Measurements from ENCODE around the gene SRRM4.
A peak's percentile ranks its signal among the peaks of the same experiment; 100 is the strongest.

Gene SRRM4

DNA sequence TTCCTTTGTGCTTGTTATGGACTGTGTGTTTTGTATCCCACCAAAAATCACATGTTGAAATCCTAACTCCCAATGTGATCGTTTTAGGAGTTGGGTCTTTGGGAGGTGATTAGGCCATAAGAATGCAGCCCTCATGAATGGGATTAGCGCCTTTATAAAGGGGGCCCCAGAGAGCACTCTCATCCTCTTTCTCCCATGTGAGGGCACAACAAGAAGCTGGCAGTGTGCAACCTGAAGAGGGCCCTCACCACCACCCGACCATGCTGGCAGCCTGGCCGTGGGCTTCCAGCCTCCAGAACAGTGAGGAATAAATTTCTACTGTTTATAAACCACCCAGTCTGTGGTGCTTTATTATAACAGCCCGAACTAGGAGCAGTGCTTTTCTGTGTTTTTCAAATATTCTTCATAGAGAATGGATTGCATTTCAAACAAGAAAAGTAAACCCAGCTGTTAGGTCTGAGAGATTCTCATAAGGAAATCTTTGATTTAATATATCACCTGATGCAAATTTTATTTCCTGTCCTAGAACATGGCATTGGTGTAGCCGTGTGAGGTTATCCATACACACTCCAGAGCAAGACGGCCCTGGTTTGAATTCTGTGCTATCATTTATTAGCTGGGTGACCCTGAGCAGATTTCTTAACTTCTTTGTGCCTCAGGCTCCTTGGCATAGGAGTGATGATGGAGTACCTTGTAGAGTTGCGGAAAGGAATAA, 225.2 kb downstream of the SRRM4 start:
- DNase-seq (ENCODE audit: low read depth in 1 of 2, low spot score in 1 of 2), result no peak
- no peaks in the 10 kb centered on the region for H3K27me3 ChIP-seq (ENCODE audit: insufficient read depth, poor library complexity, severe bottlenecking)
- H3K27ac ChIP-seq (replicated peaks), result no peak overlapping the region
- no peak overlapping the region for H3K4me3 ChIP-seq (replicated peaks; ENCODE audit: insufficient read depth, low read length)
- TF ChIP-seq SPI1 (IDR thresholded peaks at IDR 0.05; ENCODE audit: borderline replicate concordance, low read depth) (no peak), GABPA (IDR thresholded peaks at IDR 0.05; ENCODE audit: low read depth) (no peak), POLR2AphosphoS5 (IDR thresholded peaks at IDR 0.05; ENCODE audit: low read depth) (no peak)
- TF ChIP-seq, protein P1, sequence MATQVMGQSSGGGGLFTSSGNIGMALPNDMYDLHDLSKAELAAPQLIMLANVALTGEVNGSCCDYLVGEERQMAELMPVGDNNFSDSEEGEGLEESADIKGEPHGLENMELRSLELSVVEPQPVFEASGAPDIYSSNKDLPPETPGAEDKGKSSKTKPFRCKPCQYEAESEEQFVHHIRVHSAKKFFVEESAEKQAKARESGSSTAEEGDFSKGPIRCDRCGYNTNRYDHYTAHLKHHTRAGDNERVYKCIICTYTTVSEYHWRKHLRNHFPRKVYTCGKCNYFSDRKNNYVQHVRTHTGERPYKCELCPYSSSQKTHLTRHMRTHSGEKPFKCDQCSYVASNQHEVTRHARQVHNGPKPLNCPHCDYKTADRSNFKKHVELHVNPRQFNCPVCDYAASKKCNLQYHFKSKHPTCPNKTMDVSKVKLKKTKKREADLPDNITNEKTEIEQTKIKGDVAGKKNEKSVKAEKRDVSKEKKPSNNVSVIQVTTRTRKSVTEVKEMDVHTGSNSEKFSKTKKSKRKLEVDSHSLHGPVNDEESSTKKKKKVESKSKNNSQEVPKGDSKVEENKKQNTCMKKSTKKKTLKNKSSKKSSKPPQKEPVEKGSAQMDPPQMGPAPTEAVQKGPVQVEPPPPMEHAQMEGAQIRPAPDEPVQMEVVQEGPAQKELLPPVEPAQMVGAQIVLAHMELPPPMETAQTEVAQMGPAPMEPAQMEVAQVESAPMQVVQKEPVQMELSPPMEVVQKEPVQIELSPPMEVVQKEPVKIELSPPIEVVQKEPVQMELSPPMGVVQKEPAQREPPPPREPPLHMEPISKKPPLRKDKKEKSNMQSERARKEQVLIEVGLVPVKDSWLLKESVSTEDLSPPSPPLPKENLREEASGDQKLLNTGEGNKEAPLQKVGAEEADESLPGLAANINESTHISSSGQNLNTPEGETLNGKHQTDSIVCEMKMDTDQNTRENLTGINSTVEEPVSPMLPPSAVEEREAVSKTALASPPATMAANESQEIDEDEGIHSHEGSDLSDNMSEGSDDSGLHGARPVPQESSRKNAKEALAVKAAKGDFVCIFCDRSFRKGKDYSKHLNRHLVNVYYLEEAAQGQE (IDR thresholded peaks at IDR 0.05; ENCODE audit: insufficient replicate concordance, low read depth), result no peak
- TF ChIP-seq, protein P2, sequence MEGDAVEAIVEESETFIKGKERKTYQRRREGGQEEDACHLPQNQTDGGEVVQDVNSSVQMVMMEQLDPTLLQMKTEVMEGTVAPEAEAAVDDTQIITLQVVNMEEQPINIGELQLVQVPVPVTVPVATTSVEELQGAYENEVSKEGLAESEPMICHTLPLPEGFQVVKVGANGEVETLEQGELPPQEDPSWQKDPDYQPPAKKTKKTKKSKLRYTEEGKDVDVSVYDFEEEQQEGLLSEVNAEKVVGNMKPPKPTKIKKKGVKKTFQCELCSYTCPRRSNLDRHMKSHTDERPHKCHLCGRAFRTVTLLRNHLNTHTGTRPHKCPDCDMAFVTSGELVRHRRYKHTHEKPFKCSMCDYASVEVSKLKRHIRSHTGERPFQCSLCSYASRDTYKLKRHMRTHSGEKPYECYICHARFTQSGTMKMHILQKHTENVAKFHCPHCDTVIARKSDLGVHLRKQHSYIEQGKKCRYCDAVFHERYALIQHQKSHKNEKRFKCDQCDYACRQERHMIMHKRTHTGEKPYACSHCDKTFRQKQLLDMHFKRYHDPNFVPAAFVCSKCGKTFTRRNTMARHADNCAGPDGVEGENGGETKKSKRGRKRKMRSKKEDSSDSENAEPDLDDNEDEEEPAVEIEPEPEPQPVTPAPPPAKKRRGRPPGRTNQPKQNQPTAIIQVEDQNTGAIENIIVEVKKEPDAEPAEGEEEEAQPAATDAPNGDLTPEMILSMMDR (IDR thresholded peaks at IDR 0.05; ENCODE audit: insufficient read depth, low read length), result no peak

DNA sequence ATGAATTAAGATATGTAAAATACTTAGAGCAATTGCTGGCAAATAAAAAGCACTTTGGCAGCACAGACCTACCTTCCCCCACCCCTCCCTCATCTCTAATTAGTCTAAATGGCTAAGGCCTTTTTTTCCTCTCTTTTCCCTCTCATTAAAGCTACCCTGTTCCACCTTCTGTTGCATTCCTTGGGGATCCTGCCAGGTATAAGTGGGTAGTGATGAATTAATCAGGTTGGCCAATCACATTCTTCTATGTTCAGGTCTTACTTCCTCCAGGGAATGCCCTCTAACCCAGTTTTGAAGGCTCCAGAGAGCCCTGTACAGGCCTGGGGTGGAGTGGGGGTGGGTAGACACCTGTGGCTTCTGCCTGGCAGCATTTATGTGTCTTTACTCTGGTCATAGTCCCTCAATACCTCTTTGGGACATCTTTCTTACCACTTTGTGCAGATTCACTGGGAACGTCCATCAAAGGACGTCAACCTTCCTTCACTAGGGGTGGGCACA, 225.8 kb downstream of the SRRM4 start:
- no peak overlapping the region for H3K4me3 ChIP-seq (replicated peaks; ENCODE audit: insufficient read depth, low read length)
- TF ChIP-seq, protein P2 (IDR thresholded peaks at IDR 0.05; ENCODE audit: insufficient read depth, low read length), result no peak
- TF ChIP-seq GABPA (IDR thresholded peaks at IDR 0.05; ENCODE audit: low read depth) (no peak), POLR2AphosphoS5 (IDR thresholded peaks at IDR 0.05; ENCODE audit: low read depth) (no peak), SPI1 (IDR thresholded peaks at IDR 0.05; ENCODE audit: borderline replicate concordance, low read depth) (no peak)
- TF ChIP-seq, protein P1 (IDR thresholded peaks at IDR 0.05; ENCODE audit: insufficient replicate concordance, low read depth), result no peak

DNA sequence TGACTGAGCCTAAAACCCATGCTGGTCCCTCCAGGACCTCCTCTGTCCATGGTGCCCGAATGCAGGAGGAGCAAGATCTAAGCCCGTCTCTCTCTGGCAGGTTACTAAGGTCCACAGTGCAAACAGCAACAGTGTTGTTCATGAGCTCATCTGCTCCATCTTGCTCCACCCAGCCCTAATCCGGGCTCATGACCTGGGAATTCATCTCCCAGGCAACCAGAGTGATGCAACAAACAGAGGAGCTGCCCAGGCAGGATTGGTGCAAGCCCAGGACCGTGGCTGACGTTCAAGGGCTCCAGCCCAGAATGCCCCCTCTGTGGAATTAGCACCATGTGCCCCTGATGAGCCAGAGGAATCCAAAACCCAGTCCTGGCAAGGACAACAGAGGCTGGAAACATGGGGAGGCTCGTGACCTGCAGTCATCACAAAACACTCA, 227.3 kb downstream of the SRRM4 start:
- no peak overlapping the region for H3K27ac ChIP-seq (replicated peaks)
- H3K27me3 ChIP-seq (ENCODE audit: insufficient read depth, poor library complexity, severe bottlenecking), result no peaks in the 10 kb centered on the region
- DNase-seq (ENCODE audit: low read depth in 1 of 2, low spot score in 1 of 2), result no peak
- H3K4me3 ChIP-seq (replicated peaks; ENCODE audit: insufficient read depth, low read length), result no peak overlapping the region
- TF ChIP-seq, protein P1 (IDR thresholded peaks at IDR 0.05; ENCODE audit: insufficient replicate concordance, low read depth), result peak; percentile 66
- no peak for TF ChIP-seq POLR2AphosphoS5 (IDR thresholded peaks at IDR 0.05; ENCODE audit: low read depth)
- TF ChIP-seq, protein P2 (IDR thresholded peaks at IDR 0.05; ENCODE audit: insufficient read depth, low read length), result no peak

More for the DNA sequence above, 225.8 kb downstream of the SRRM4 start:
- no peak overlapping the region for H3K27ac ChIP-seq (replicated peaks)
- no peaks in the 10 kb centered on the region for H3K27me3 ChIP-seq (ENCODE audit: insufficient read depth, poor library complexity, severe bottlenecking)
- no peak for DNase-seq (ENCODE audit: low read depth in 1 of 2, low spot score in 1 of 2)

Data from HL-60 (cell line).